SK-N-SH (cell line): ENCODE measurements around the gene TYR. TPM values are rescaled to one million over a fixed set of nuclear protein-coding genes. Genes with fewer than 3 reads are reported as not detected.

ENCODE experiments used
- CTCF ChIA-PET: fragments of 300-600, 350-600 bp; formaldehyde crosslinking; extraction: SDS; loops from one replicate; lab custom pipeline; 2021; lab: Yijun Ruan, JAX
- POLR2A ChIA-PET: fragments of 350-600 bp; sonication (Branson Sonifier 250); formaldehyde crosslinking; extraction: SDS; loops from one replicate; lab custom pipeline; 2020; ENCODE audit warnings: antibody characterized with exemption, inconsistent platforms; lab: Yijun Ruan, JAX
- DNase-seq: peaks from one replicate; pipeline ENCODE4 v3.0.0; 2012
- H2AFZ ChIP-seq: fragments of 200-600 bp; sonication (generic); 2 replicates; pipeline ENCODE4 v1.8.1; 2016; ENCODE audit warnings: antibody characterized with exemption, mild to moderate bottlenecking, low read depth
- H3F3A ChIP-seq: fragments of 200-600 bp; sonication (generic); replicated peaks from 2 replicates; pipeline ENCODE3; 2016; ENCODE audit warnings: antibody characterized with exemption, mild to moderate bottlenecking; ENCODE audit not compliant: insufficient read depth
- H3K27ac ChIP-seq, 2 experiments: fragments of 200-500 bp in 1 of 2; fragments of 200-600 bp in 1 of 2; sonication (Bioruptor generic) in 1 of 2; sonication (generic), shearing (Covaris generic) in 1 of 2; 2 replicates each; pipeline versions ENCODE4 v1.5.1 to v1.6.1; 2014 to 2016; ENCODE audit warnings: low read depth in 2 of 2, inconsistent platforms in 1 of 2, low read length in 1 of 2, mild to moderate bottlenecking in 1 of 2, mixed read lengths in 1 of 2
- H3K27me3 ChIP-seq: fragments of 200-600 bp; sonication (generic), shearing (Covaris generic); 2 replicates; pipeline ENCODE4 v1.6.1; 2016; ENCODE audit warnings: mixed run types; ENCODE audit not compliant: insufficient read depth
- H3K36me3 ChIP-seq, 2 experiments: fragments of 200-500 bp in 1 of 2; fragments of 200-600 bp in 1 of 2; sonication (Bioruptor generic) in 1 of 2; sonication (generic) in 1 of 2; replicated peaks in 1 of 2; 2 replicates each; pipeline versions ENCODE3 to v1.5.1; 2014 to 2016; ENCODE audit warnings: low read length in 1 of 2, mild to moderate bottlenecking in 1 of 2; ENCODE audit not compliant: insufficient read depth in 2 of 2, control insufficient read depth in 1 of 2
- H3K4me1 ChIP-seq, 2 experiments: fragments of 200-500 bp in 1 of 2; fragments of 200-600 bp in 1 of 2; sonication (Bioruptor generic) in 1 of 2; sonication (generic), shearing (Covaris generic) in 1 of 2; 2 replicates each; pipeline versions ENCODE4 v1.5.1 to v1.6.1; 2014 to 2016; ENCODE audit warnings: low read depth in 1 of 2, low read length in 1 of 2, mixed run types in 1 of 2; ENCODE audit not compliant: insufficient read depth in 2 of 2, control insufficient read depth in 1 of 2
- H3K4me2 ChIP-seq: fragments of 200-600 bp; sonication (generic), shearing (Covaris generic); 2 replicates; pipeline ENCODE4 v1.6.1; 2017; ENCODE audit warnings: mixed run types
- H3K4me3 ChIP-seq, 2 experiments: fragments of 200-500 bp in 1 of 2; fragments of 200-600 bp in 1 of 2; sonication (Bioruptor generic) in 1 of 2; sonication (generic), shearing (Covaris generic) in 1 of 2; 2 replicates each; pipeline versions ENCODE4 v1.5.1 to v1.8.1; 2014 to 2016; ENCODE audit warnings: low read depth in 2 of 2, inconsistent platforms in 1 of 2, low read length in 1 of 2, mild to moderate bottlenecking in 1 of 2, mixed read lengths in 1 of 2, moderate library complexity in 1 of 2
- H3K79me2 ChIP-seq: fragments of 200-600 bp; sonication (generic); 2 replicates; pipeline ENCODE4 v1.8.1; 2017; ENCODE audit warnings: mild to moderate bottlenecking; ENCODE audit not compliant: insufficient read depth
- H3K9ac ChIP-seq: fragments of 200-600 bp; sonication (generic); 2 replicates; pipeline ENCODE4 v1.6.1; 2017; ENCODE audit warnings: mixed run types
- H3K9me2 ChIP-seq: fragments of 200-600 bp; sonication (generic); 2 replicates; pipeline ENCODE4 v1.6.1; 2017; ENCODE audit warnings: mixed run types
- H3K9me3 ChIP-seq: fragments of 200-600 bp; sonication (generic); 2 replicates; pipeline ENCODE4 v1.6.1; 2017; ENCODE audit warnings: mixed run types, mild to moderate bottlenecking, moderate library complexity
- H4K20me1 ChIP-seq: fragments of 200-600 bp; sonication (generic); 2 replicates; pipeline ENCODE4 v1.6.1; 2017; ENCODE audit warnings: mild to moderate bottlenecking, mixed run types; ENCODE audit not compliant: insufficient read depth
- CTCF ChIP-seq: fragments of 200-600 bp; sonication (generic); IDR thresholded peaks from 2 replicates; pipeline ENCODE4 v1.6.1; 2017; ENCODE audit warnings: antibody characterized with exemption, mild to moderate bottlenecking, moderate library complexity
- GATA2 ChIP-seq: sonication (generic); formaldehyde crosslinking; IDR thresholded peaks from 2 replicates; pipeline ENCODE4 v1.5.0; 2020; ENCODE audit warnings: mild to moderate bottlenecking, missing genetic modification reagents
- MAX ChIP-seq: IDR thresholded peaks from 2 replicates; pipeline ENCODE4 v1.4.0; 2012; ENCODE audit warnings: low read depth
- NFIC ChIP-seq: IDR thresholded peaks from 2 replicates; pipeline ENCODE4 v1.4.0; 2012; ENCODE audit warnings: borderline replicate concordance
- TEAD4 ChIP-seq: IDR thresholded peaks from 2 replicates; pipeline ENCODE4 v1.4.0; 2012; ENCODE audit warnings: mild to moderate bottlenecking, borderline replicate concordance; ENCODE audit not compliant: insufficient read depth
- USF2 ChIP-seq: fragments of 150-350 bp; IDR thresholded peaks from 2 replicates; pipeline ENCODE4 v1.6.1; 2017; ENCODE audit warnings: antibody characterized with exemption, low read length, low read depth, borderline replicate concordance
- WGBS: methylation state at CpG from one replicate; pipeline ENCODE4 v1.1.6; 2017; ENCODE audit warnings: low lambda C conversion rate; 5-methylcytosine and 5-hydroxymethylcytosine counted together
- polyA plus RNA-seq, 3 experiments: library from polyadenylated mRNA; depleted of rRNA; stranded (reverse); fragments of >200 nt; gene quantifications; 2 replicates each; pipeline ENCODE4 v1.2.3, GENCODE V29; 2012
- TF ChIP-seq, protein P1 (sequence below): IDR thresholded peaks from 2 replicates; pipeline ENCODE4; 2012
- TF ChIP-seq, protein P2 (sequence below): IDR thresholded peaks from 2 replicates; pipeline ENCODE4 v1.6.1; 2012; ENCODE audit warnings: mild to moderate bottlenecking, low read depth, low read length, moderate library complexity

Gene TYR
- polyA plus RNA-seq, 1 of the 3 experiments (the other 2 are of a cell fraction) = not detected

DNA sequence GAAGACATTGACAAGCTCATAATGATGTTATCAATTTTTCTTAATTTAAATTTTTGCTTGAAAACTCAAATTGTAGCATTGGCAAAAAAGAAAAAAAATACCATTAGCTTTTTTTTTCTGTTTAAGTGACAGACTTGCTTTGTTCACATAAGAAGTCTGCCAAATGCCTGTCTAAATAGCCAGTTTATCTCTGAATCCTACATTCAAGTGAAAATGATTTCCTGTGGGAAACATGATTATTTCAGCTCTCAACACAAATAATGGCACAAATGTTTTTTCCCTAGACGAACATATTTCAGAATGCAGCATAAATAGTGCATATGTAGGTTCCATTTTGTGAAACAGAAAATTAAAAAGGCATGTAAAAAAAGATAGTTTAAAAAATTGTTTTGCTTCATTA lies 23.5 kb downstream of the TYR start:
- no peaks in the 10 kb centered on the region for H3F3A ChIP-seq
- peaks cover 4% of the 10 kb centered on the region; the same call in 1 of the 2 replicates for H3K9me2 ChIP-seq
- H3K36me3 ChIP-seq = no peaks in the 10 kb centered on the region
- H2AFZ ChIP-seq = no peak overlapping the region
- DNase-seq = no peak
- H3K27me3 ChIP-seq = no peaks in the 10 kb centered on the region
- H3K4me3 ChIP-seq = no peak overlapping the region
- ChIA-PET POLR2A (no interaction called here), CTCF (interaction anchor here (0.7 kb wide), 1 partner anchor 22 kb away, joined by 3 read pairs; no protein-coding TSS in a partner anchor)
- no peaks in the 10 kb centered on the region for H3K79me2 ChIP-seq
- H3K27ac ChIP-seq = no peak overlapping the region
- TF ChIP-seq GATA2 (CRISPR knock-in tag) (no peak), TEAD4 (no peak), CTCF (no peak), MAX (no peak), USF2 (no peak), NFIC (no peak)
- TF ChIP-seq, protein P1, sequence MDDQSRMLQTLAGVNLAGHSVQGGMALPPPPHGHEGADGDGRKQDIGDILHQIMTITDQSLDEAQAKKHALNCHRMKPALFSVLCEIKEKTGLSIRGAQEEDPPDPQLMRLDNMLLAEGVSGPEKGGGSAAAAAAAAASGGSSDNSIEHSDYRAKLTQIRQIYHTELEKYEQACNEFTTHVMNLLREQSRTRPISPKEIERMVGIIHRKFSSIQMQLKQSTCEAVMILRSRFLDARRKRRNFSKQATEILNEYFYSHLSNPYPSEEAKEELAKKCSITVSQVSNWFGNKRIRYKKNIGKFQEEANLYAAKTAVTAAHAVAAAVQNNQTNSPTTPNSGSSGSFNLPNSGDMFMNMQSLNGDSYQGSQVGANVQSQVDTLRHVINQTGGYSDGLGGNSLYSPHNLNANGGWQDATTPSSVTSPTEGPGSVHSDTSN = no peak
- no peaks in the 10 kb centered on the region; a peak in 1 of 4 replicates for H3K4me1 ChIP-seq
- H4K20me1 ChIP-seq = no peaks in the 10 kb centered on the region
- no peaks in the 10 kb centered on the region for H3K9me3 ChIP-seq
- H3K9ac ChIP-seq = no peak overlapping the region
- WGBS = 3% methylated on average over 1 of the region's 1 CpG
- no peak overlapping the region for H3K4me2 ChIP-seq

GRCh38 chr11:89203814-89204213 lies 26.1 kb downstream of the TYR start:
- Histone ChIP-seq H3K27ac (no peak overlapping the region), H3K4me3 (no peak overlapping the region), H3F3A (no peaks in the 10 kb centered on the region), H4K20me1 (no peaks in the 10 kb centered on the region), H3K9me3 (no peaks in the 10 kb centered on the region), H3K9ac (no peak overlapping the region), H3K27me3 (no peaks in the 10 kb centered on the region), H2AFZ (no peak overlapping the region), H3K4me1 (no peaks in the 10 kb centered on the region; a peak in 1 of 4 replicates), H3K36me3 (no peaks in the 10 kb centered on the region), H3K9me2 (peaks cover 4% of the 10 kb centered on the region; the same call in 1 of the 2 replicates), H3K79me2 (no peaks in the 10 kb centered on the region), H3K4me2 (no peak overlapping the region)
- DNase-seq = no peak
- POLR2A ChIA-PET = no interaction called here
- TF ChIP-seq, protein P2, sequence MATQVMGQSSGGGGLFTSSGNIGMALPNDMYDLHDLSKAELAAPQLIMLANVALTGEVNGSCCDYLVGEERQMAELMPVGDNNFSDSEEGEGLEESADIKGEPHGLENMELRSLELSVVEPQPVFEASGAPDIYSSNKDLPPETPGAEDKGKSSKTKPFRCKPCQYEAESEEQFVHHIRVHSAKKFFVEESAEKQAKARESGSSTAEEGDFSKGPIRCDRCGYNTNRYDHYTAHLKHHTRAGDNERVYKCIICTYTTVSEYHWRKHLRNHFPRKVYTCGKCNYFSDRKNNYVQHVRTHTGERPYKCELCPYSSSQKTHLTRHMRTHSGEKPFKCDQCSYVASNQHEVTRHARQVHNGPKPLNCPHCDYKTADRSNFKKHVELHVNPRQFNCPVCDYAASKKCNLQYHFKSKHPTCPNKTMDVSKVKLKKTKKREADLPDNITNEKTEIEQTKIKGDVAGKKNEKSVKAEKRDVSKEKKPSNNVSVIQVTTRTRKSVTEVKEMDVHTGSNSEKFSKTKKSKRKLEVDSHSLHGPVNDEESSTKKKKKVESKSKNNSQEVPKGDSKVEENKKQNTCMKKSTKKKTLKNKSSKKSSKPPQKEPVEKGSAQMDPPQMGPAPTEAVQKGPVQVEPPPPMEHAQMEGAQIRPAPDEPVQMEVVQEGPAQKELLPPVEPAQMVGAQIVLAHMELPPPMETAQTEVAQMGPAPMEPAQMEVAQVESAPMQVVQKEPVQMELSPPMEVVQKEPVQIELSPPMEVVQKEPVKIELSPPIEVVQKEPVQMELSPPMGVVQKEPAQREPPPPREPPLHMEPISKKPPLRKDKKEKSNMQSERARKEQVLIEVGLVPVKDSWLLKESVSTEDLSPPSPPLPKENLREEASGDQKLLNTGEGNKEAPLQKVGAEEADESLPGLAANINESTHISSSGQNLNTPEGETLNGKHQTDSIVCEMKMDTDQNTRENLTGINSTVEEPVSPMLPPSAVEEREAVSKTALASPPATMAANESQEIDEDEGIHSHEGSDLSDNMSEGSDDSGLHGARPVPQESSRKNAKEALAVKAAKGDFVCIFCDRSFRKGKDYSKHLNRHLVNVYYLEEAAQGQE = no peak
- CTCF ChIA-PET = no interaction called here
